GM12878 (cell line): Measurements from ENCODE around the gene CORO7. TPM values are rescaled to one million over a fixed set of nuclear protein-coding genes. Genes with fewer than 3 reads are reported as not detected.

Source experiments
- ATAC-seq: fragments of 200-7000 bp; cut with Tn5 transposase; 3 replicates; pipeline ENCODE4 v1.9.1; 2020; ENCODE audit warnings: mild to moderate bottlenecking, moderate library complexity
- BruUV-seq: library from RNA; stranded (reverse); fragments of 400-500 nt; replicated peaks from 2 replicates; lab custom pipeline; 2021; lab: Mats Ljungman, UMichigan
- CTCF ChIA-PET: fragments of 300-600 bp; sonication (Branson Sonifier 250); formaldehyde crosslinking; extraction: SDS; loops from one replicate; lab custom pipeline; 2021; ENCODE audit warnings: inconsistent platforms; lab: Yijun Ruan, JAX
- POLR2A ChIA-PET: fragments of 350-600 bp; formaldehyde crosslinking; extraction: SDS; loops from one replicate; lab custom pipeline; 2021; ENCODE audit warnings: inconsistent platforms; lab: Charles Lee
- RAD21 ChIA-PET: fragments of 300-600 bp; sonication (Branson Sonifier 250); formaldehyde crosslinking; loops from one replicate; lab custom pipeline; 2023; ENCODE audit warnings: antibody characterized with exemption; ENCODE audit not compliant: unreplicated experiment; lab: Charles Lee
- SMC1A ChIA-PET: fragments of 300-600 bp; sonication (Branson Sonifier 250); formaldehyde crosslinking; loops from one replicate; lab custom pipeline; 2023; ENCODE audit not compliant: unreplicated experiment, uncharacterized antibody; lab: Charles Lee
- DNase-seq: peaks from one replicate; pipeline ENCODE4 v3.0.0-alpha.2; 2011; ENCODE audit warnings: low read depth, low spot score
- FAIRE-seq: peaks from 3 replicates; lab custom pipeline; 2011; peaks lifted over from hg19 to GRCh38; lab: Jason Lieb, UNC
- H2AFZ ChIP-seq: 2 replicates; pipeline ENCODE4 v1.6.0; 2011; ENCODE audit warnings: low read depth, low read length, control low read depth; ENCODE audit not compliant: control insufficient read depth
- H3K27ac ChIP-seq: 2 replicates; pipeline ENCODE4 v1.5.1; 2011; ENCODE audit warnings: control low read depth; ENCODE audit not compliant: control insufficient read depth, insufficient read depth
- H3K27me3 ChIP-seq, 2 experiments: replicated peaks in 1 of 2; 2 replicates each; pipeline versions ENCODE4 v1.6.0 to v1.6.1; 2011; ENCODE audit warnings: low read length in 1 of 2; ENCODE audit not compliant: control insufficient read depth in 2 of 2, insufficient read depth in 2 of 2
- H3K36me3 ChIP-seq, 2 experiments: 2 replicates each; pipeline ENCODE4 v1.5.1; 2011; ENCODE audit warnings: low read length in 1 of 2; ENCODE audit not compliant: control insufficient read depth in 2 of 2, insufficient read depth in 2 of 2
- H3K4me1 ChIP-seq: 2 replicates; pipeline ENCODE4 v1.6.1; 2011; ENCODE audit warnings: mild to moderate bottlenecking, low read length, moderate library complexity, mixed read lengths; ENCODE audit not compliant: control insufficient read depth, insufficient read depth
- H3K4me2 ChIP-seq: 2 replicates; pipeline ENCODE4 v1.6.0; 2011; ENCODE audit warnings: control low read depth; ENCODE audit not compliant: control insufficient read depth, insufficient read depth
- H3K4me3 ChIP-seq: fragments of 200-600 bp; sonication (generic); 2 replicates; pipeline ENCODE4 v1.5.1; 2016
- H3K79me2 ChIP-seq: 2 replicates; pipeline ENCODE4 v1.6.0; 2011; ENCODE audit warnings: low read length; ENCODE audit not compliant: control insufficient read depth, insufficient read depth
- H3K9ac ChIP-seq: 2 replicates; pipeline ENCODE4 v1.8.0; 2011; ENCODE audit warnings: low read length, control low read depth, mixed read lengths; ENCODE audit not compliant: control insufficient read depth, insufficient read depth
- H3K9me3 ChIP-seq: replicated peaks from 3 replicates; pipeline ENCODE4 v1.5.1; 2011; ENCODE audit warnings: mild to moderate bottlenecking, low read length; ENCODE audit not compliant: control insufficient read depth, insufficient read depth
- H4K20me1 ChIP-seq: 2 replicates; pipeline ENCODE4 v1.6.0; 2011; ENCODE audit not compliant: control insufficient read depth, insufficient read depth
- BMI1 ChIP-seq: fragments of 450-650 bp; IDR thresholded peaks from 2 replicates; pipeline ENCODE4 v1.6.1; 2016; ENCODE audit warnings: mild to moderate bottlenecking, moderate library complexity, borderline replicate concordance
- CTCF ChIP-seq, 3 experiments: IDR thresholded peaks in 2 of 3; conservative IDR thresholded peaks in 1 of 3; 2 replicates each; pipeline ENCODE4 v1.5.1; 2011; ENCODE audit warnings: low read depth in 3 of 3, low read length in 3 of 3, mild to moderate bottlenecking in 3 of 3, control low read depth in 2 of 3, moderate library complexity in 2 of 3, inconsistent platforms in 1 of 3, mixed read lengths in 1 of 3; ENCODE audit not compliant: control insufficient read depth in 2 of 3, insufficient read depth in 1 of 3; ENCODE audit errors: extremely low read depth in 1 of 3
- E2F4 ChIP-seq: IDR thresholded peaks from 2 replicates; pipeline ENCODE4 v1.6.1; 2012; ENCODE audit warnings: low read depth, low read length, improper control_type of control experiment
- ESRRA ChIP-seq: IDR thresholded peaks from 2 replicates; pipeline ENCODE4 v1.6.1; 2012; ENCODE audit warnings: mild to moderate bottlenecking, low read length, improper control_type of control experiment
- ETV6 ChIP-seq, 2 experiments: fragments of 450-650 bp in 1 of 2; IDR thresholded peaks in 1 of 2; conservative IDR thresholded peaks in 1 of 2; 2 replicates each; pipeline ENCODE4 v1.6.1; 2014; ENCODE audit warnings: antibody characterized with exemption in 1 of 2, borderline replicate concordance in 1 of 2, low read depth in 1 of 2, mild to moderate bottlenecking in 1 of 2, moderate library complexity in 1 of 2
- FOXM1 ChIP-seq: IDR thresholded peaks from 2 replicates; pipeline ENCODE4 v1.6.1; 2012; ENCODE audit warnings: low read depth, mild to moderate bottlenecking, inconsistent platforms, low read length, moderate library complexity
- HDGF ChIP-seq: fragments of 450-650 bp; IDR thresholded peaks from 2 replicates; pipeline ENCODE4 v1.6.1; 2016; ENCODE audit warnings: antibody characterized with exemption
- KAT2A ChIP-seq: conservative IDR thresholded peaks from 2 replicates; pipeline ENCODE4 v1.6.1; 2011; ENCODE audit warnings: low read depth, low read length; ENCODE audit not compliant: control insufficient read depth
- MEF2B ChIP-seq: fragments of 450-650 bp; IDR thresholded peaks from 2 replicates; pipeline ENCODE4 v1.6.1; 2018; ENCODE audit warnings: mild to moderate bottlenecking, moderate library complexity; ENCODE audit not compliant: partially characterized antibody, poor library complexity, severe bottlenecking
- NFYA ChIP-seq: IDR thresholded peaks from 2 replicates; pipeline ENCODE4 v1.6.1; 2011; ENCODE audit warnings: low read depth, mild to moderate bottlenecking, low read length, improper control_type of control experiment, borderline replicate concordance
- SPI1 ChIP-seq: IDR thresholded peaks from 2 replicates; pipeline ENCODE4 v1.6.1; 2011; ENCODE audit warnings: low read depth, mild to moderate bottlenecking, low read length, moderate library complexity, borderline replicate concordance; ENCODE audit not compliant: insufficient read depth
- SREBF1 ChIP-seq: IDR thresholded peaks from 2 replicates; pipeline ENCODE4 v1.6.1; 2012; ENCODE audit warnings: mild to moderate bottlenecking, low read length
- SUPT20H ChIP-seq: IDR thresholded peaks from 2 replicates; pipeline ENCODE4 v1.6.1; 2011; ENCODE audit warnings: low read depth, mild to moderate bottlenecking, low read length, moderate library complexity, borderline replicate concordance; ENCODE audit not compliant: control insufficient read depth
- TCF3 ChIP-seq: IDR thresholded peaks from 2 replicates; pipeline ENCODE4 v1.6.1; 2012; ENCODE audit warnings: low read depth, mild to moderate bottlenecking, low read length, borderline replicate concordance; ENCODE audit not compliant: insufficient read depth
- WGBS: methylation state at CpG from one replicate; pipeline ENCODE4 v1.1.6; 2016; ENCODE audit warnings: low lambda C conversion rate; ENCODE audit not compliant: insufficient replicate concordance, insufficient coverage; ENCODE audit errors: missing lambda C conversion rate; 5-methylcytosine and 5-hydroxymethylcytosine counted together
- in situ Hi-C: fragments of 300-500 bp; cut with MboI; formaldehyde crosslinking; loops from 9 replicates; pipeline ENCODE4 v1.14.3; 2018; ENCODE audit warnings: mixed read lengths
- intact Hi-C: fragments of 100-400 bp; cut with micrococcal nuclease; formaldehyde crosslinking; loops from one replicate; pipeline ENCODE4 v1.14.2; 2022; ENCODE audit not compliant: unreplicated experiment
- polyA plus RNA-seq, 11 experiments: library from polyadenylated mRNA; depleted of rRNA in 4 of 11; unstranded in 6 of 11; stranded (reverse) in 5 of 11; fragments of >200 nt; fragmentation: Nextera tagmentation in 4 of 11; fragmentation: Illumina TruSeq in 1 of 11; extraction: Ambion mirVana in 4 of 11; extraction: Trizol in 1 of 11; gene quantifications; 1 replicate in 1 of 11; 2 replicates in 10 of 11; pipeline versions ENCODE4 v1.2.1 to v1.2.3, GENCODE V29; 2011 to 2016; ENCODE audit warnings: inconsistent platforms in 2 of 11, missing spikeins in 2 of 11, low read depth in 1 of 11
- total RNA-seq, 4 experiments: library from RNA; depleted of rRNA in 3 of 4; stranded (reverse); fragments of >200 nt in 3 of 4; fragmentation: Illumina TruSeq in 1 of 4; extraction: Trizol in 1 of 4; gene quantifications; 2 replicates each; pipeline versions ENCODE4 v1.2.1 to v1.2.3, GENCODE V29; 2013 to 2021

Gene CORO7
- total and polyA plus RNA-seq, 10 of the 15 experiments (the other 5 are each of a cell fraction or from before 2014, with no cell fraction given): 0.64 to 89.2 (median 43.7) TPM

GRCh38 chr16:4370151-4370550 is 46.2 kb downstream of the CORO7 start:
- peaks cover 7% of the 10 kb centered on the region for H3K4me1 ChIP-seq
- CTCF ChIA-PET: interaction anchor here (0.6 to 1.9 kb wide), 3 partner anchors 19 to 58 kb away, joined by 3 to 11 read pairs (median 5); no protein-coding TSS in a partner anchor
- RAD21 ChIA-PET: no interaction called here
- no TSS peak for BruUV-seq
- TF ChIP-seq SUPT20H: no peak
- TF ChIP-seq MEF2B: no peak
- TF ChIP-seq TCF3: no peak
- no peak for TF ChIP-seq HDGF
- no peak for TF ChIP-seq CTCF (IDR thresholded peaks at IDR 0.05 in 2 of 3, conservative IDR thresholded peaks at IDR 0.05 in 1 of 3; ENCODE audit: control insufficient read depth in 2 of 3, extremely low read depth in 1 of 3, insufficient read depth in 1 of 3, low read depth in 3 of 3, low read length in 3 of 3)
- TF ChIP-seq FOXM1: no peak
- no peak for TF ChIP-seq E2F4
- TF ChIP-seq BMI1: no peak
- TF ChIP-seq ETV6 (conservative IDR thresholded peaks at IDR 0.05 in 1 of 2, IDR thresholded peaks at IDR 0.05 in 1 of 2; ENCODE audit: borderline replicate concordance in 1 of 2, low read depth in 1 of 2): no peak
- no peak for TF ChIP-seq ESRRA
- no peak for TF ChIP-seq KAT2A
- TF ChIP-seq SPI1: no peak
- TF ChIP-seq SREBF1: no peak
- no peak for TF ChIP-seq NFYA
- H3K27ac ChIP-seq: no peak overlapping the region
- 89% methylated on average over 3 of the region's 3 CpGs for WGBS
- ATAC-seq (no peak), DNase-seq (no peak), FAIRE-seq (no peak)
- peaks cover 0 to 7% of the 10 kb centered on the region in 2 experiments; a peak in 2 of 4 replicates for H3K36me3 ChIP-seq
- POLR2A ChIA-PET: interaction anchor here (0.5 kb wide), 1 partner anchor 366 kb away, joined by 3 read pairs; no protein-coding TSS in a partner anchor
- H3K4me2 ChIP-seq: no peak overlapping the region
- no peak overlapping the region for H2AFZ ChIP-seq
- intact Hi-C loops (no loop called here), in situ Hi-C loops (no loop called here)
- H3K4me3 ChIP-seq: no peak overlapping the region
- H3K27me3 ChIP-seq: no peaks in the 10 kb centered on the region
- no peaks in the 10 kb centered on the region for H3K79me2 ChIP-seq
- H4K20me1 ChIP-seq: peaks cover 5% of the 10 kb centered on the region
- no peak overlapping the region for H3K9ac ChIP-seq
- SMC1A ChIA-PET: no interaction called here
- H3K9me3 ChIP-seq: no peaks in the 10 kb centered on the region
